ENCODE results near the gene SLMAP. TPM values are rescaled to one million over a fixed set of nuclear protein-coding genes. Genes with fewer than 3 reads are reported as not detected.

The SLMAP gene, protein sequence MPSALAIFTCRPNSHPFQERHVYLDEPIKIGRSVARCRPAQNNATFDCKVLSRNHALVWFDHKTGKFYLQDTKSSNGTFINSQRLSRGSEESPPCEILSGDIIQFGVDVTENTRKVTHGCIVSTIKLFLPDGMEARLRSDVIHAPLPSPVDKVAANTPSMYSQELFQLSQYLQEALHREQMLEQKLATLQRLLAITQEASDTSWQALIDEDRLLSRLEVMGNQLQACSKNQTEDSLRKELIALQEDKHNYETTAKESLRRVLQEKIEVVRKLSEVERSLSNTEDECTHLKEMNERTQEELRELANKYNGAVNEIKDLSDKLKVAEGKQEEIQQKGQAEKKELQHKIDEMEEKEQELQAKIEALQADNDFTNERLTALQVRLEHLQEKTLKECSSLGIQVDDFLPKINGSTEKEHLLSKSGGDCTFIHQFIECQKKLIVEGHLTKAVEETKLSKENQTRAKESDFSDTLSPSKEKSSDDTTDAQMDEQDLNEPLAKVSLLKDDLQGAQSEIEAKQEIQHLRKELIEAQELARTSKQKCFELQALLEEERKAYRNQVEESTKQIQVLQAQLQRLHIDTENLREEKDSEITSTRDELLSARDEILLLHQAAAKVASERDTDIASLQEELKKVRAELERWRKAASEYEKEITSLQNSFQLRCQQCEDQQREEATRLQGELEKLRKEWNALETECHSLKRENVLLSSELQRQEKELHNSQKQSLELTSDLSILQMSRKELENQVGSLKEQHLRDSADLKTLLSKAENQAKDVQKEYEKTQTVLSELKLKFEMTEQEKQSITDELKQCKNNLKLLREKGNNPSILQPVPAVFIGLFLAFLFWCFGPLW
- total RNA-seq, result 100 to 1,000 TPM; 221 to 239 TPM

DNA sequence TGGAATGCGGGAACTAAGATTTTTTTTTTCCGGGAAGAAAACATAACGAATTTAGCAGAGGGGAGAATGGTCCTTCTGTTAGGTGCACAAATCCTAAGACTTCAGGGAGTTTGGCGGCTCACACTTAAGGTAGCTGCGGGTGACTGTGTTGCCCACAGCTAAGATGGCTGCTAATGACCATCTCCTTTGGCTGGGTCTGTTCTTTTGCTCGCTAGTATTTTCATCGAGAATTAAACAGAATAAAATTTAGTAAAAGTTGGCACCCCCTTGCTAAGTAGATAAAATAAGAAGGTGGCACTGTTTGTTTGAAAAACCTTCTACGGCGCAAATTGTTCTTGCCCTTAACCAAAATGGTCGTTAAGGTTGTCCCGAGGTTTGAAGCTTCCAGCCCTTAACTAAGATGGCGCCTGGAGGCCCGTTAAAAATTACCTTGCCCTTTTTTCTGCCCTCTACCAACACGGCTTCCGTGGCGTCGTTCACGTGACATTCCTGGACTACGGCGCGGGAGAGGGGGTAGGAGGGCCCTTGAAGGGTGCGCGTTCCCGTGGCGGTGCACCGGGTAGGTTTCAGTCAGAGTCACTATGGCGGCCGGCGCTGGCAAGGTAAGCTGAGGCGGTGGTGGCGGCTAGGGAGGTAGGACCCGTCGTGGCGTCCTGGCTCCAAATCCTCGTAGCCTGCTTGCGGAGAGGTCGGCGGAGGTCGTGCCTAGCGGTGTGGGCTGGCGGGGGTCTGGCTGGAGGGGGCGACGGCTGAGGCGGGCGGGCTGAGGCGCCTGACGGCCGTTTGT is at the start of gene SLMAP:
Gene SLMAP (plus strand): TSS at position 569 of the 787 bp plus-strand sequence. CDS start 1,343 bp downstream, outside the sequence.
- TF ChIP-seq, protein P1, sequence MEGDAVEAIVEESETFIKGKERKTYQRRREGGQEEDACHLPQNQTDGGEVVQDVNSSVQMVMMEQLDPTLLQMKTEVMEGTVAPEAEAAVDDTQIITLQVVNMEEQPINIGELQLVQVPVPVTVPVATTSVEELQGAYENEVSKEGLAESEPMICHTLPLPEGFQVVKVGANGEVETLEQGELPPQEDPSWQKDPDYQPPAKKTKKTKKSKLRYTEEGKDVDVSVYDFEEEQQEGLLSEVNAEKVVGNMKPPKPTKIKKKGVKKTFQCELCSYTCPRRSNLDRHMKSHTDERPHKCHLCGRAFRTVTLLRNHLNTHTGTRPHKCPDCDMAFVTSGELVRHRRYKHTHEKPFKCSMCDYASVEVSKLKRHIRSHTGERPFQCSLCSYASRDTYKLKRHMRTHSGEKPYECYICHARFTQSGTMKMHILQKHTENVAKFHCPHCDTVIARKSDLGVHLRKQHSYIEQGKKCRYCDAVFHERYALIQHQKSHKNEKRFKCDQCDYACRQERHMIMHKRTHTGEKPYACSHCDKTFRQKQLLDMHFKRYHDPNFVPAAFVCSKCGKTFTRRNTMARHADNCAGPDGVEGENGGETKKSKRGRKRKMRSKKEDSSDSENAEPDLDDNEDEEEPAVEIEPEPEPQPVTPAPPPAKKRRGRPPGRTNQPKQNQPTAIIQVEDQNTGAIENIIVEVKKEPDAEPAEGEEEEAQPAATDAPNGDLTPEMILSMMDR (IDR thresholded peaks at IDR 0.05), result no peak
- Histone ChIP-seq H3K36me3 (peaks cover 5% of the 10 kb centered on the region), H3K4me1 (ENCODE audit: control insufficient read depth in 1 of 2, low read depth in 2 of 2) (peaks cover 29 to 37% of the 10 kb centered on the region in 2 donors), H3K4me3 (peak within 1 kb of the TSS; percentile 97), H3K9me3 (no peaks in the 10 kb centered on the region), H3K27me3 (replicated peaks; ENCODE audit: insufficient read depth) (no peaks in the 10 kb centered on the region), H3K27ac (peak within 1 kb of the TSS; percentile 73 to 80)
- DNase-seq (ENCODE audit: low spot score), result peak; percentile 95
- ATAC-seq (ENCODE audit: insufficient number of reproducible peaks, low FRiP score, low read depth), result peak; percentile 98

DNA sequence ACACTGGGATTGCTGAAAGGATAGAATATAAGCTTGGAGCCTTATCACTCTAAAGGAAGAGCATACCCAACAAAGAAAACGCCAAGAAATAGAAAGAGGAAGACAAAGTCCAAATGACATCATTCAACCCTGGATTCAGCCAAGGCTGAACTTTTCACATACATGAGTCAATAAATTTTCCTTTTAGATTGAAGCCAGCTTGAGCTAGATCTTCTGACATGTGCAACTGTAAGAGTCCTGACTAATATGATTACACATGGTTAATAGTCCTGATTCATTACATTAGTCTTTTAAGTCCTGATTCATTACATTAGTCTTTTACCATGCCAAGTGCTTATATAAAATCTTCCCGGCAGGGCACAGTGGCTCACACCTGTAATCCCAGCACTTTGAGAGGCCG is 49.6 kb upstream of the SLMAP start:
- ATAC-seq (ENCODE audit: insufficient number of reproducible peaks, low FRiP score, low read depth), result no peak

DNA sequence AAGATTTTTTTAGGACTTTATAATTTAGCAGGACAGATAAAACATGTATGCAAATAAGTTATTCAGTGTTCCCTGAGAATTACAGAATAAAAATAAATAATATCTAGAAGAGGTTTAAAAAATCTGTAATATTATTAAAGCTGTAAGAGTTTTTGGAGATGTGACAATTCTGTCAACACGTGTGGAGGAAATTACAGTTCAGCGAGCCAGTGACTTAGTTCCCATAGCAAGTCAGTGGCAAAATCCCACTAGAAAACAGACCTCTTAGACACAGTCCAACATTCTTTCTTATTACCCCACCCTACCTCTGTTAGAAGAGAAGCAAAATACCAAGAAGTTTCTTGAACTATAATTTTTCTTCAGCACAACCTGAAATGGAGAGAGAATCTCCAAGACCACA is 47.1 kb upstream of the SLMAP start:
- ATAC-seq (ENCODE audit: insufficient number of reproducible peaks, low FRiP score, low read depth), result no peak
- H3K36me3 ChIP-seq, result no peaks in the 10 kb centered on the region
- no peak overlapping the region for H3K4me3 ChIP-seq
- no peak for DNase-seq (ENCODE audit: low spot score)
- H3K9me3 ChIP-seq, result no peaks in the 10 kb centered on the region
- TF ChIP-seq, protein P1 (IDR thresholded peaks at IDR 0.05), result no peak
- H3K27ac ChIP-seq, result peak overlapping the region in 1 of 2 donors; percentile 0
- H3K4me1 ChIP-seq (ENCODE audit: control insufficient read depth in 1 of 2, low read depth in 2 of 2), result peaks cover 0 to 13% of the 10 kb centered on the region in 2 donors
- H3K27me3 ChIP-seq (replicated peaks; ENCODE audit: insufficient read depth), result no peaks in the 10 kb centered on the region

More for the DNA sequence above, 49.6 kb upstream of the SLMAP start:
- H3K9me3 ChIP-seq, result no peaks in the 10 kb centered on the region
- no peak overlapping the region for H3K4me3 ChIP-seq
- H3K4me1 ChIP-seq (ENCODE audit: control insufficient read depth in 1 of 2, low read depth in 2 of 2), result peaks cover 0 to 13% of the 10 kb centered on the region in 2 donors
- no peak overlapping the region for H3K27ac ChIP-seq
- no peaks in the 10 kb centered on the region for H3K36me3 ChIP-seq
- DNase-seq (ENCODE audit: low spot score), result no peak
- TF ChIP-seq, protein P1 (IDR thresholded peaks at IDR 0.05), result no peak
- no peaks in the 10 kb centered on the region for H3K27me3 ChIP-seq (replicated peaks; ENCODE audit: insufficient read depth)

DNA sequence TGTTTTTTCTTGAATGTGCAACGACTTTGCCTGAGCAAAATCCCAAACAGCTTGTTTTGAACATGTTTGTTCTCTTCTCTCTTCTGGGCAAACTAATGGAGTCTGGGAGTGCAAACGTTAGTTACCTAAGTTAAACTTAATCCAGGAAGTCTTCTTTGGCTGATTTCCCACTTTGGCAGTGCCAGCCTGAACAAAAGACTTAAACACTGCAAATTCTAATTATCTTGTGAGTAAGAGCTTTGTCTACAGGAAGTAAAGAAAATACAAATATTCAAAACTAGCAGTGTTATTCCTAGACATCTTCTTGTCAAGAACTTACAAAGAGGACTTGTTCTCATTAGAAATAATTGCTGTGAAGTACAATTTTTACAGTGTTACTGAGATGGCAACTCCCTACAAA is 46.5 kb upstream of the SLMAP start:
- no peak for DNase-seq (ENCODE audit: low spot score)
- no peaks in the 10 kb centered on the region for H3K36me3 ChIP-seq
- TF ChIP-seq, protein P1 (IDR thresholded peaks at IDR 0.05), result no peak
- H3K4me3 ChIP-seq, result no peak overlapping the region
- peaks cover 0 to 13% of the 10 kb centered on the region in 2 donors for H3K4me1 ChIP-seq (ENCODE audit: control insufficient read depth in 1 of 2, low read depth in 2 of 2)
- H3K27ac ChIP-seq, result peak overlapping the region in 1 of 2 donors; percentile 0
- H3K9me3 ChIP-seq, result no peaks in the 10 kb centered on the region
- ATAC-seq (ENCODE audit: insufficient number of reproducible peaks, low FRiP score, low read depth), result no peak
- H3K27me3 ChIP-seq (replicated peaks; ENCODE audit: insufficient read depth), result no peaks in the 10 kb centered on the region
